ENCODE data around the gene HDAC7.

DNA sequence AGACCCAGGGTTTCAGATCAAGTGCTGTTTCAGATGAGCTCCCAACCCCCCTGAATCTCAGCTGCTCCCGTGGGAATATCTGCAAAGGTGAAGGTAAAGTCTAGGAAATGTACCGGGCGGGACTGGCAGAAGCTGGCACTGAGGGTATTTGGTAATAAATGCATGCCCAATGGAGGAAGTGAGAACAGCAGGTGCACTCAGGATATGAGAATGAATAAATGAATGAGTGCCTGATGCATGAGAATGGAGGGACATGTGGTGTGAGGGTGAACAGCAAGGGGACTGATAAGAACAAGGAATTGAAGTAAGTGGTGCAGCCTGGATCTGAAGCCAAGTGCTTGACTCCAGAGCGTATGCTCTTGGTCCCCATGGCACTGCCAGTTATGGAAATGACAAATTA is 72.6 kb downstream of the HDAC7 start:
- TF ChIP-seq POLR2A (IDR thresholded peaks at IDR 0.05) (no peak), CTCF (IDR thresholded peaks at IDR 0.05) (no peak)
